HL-60 (cell line): ENCODE data around the gene AFF1.

Experiments
- DNase-seq, 2 experiments: peaks; one replicate each; pipeline ENCODE4 v3.0.0-alpha.2; 2010 to 2020; ENCODE audit warnings: low read depth in 1 of 2, low spot score in 1 of 2
- H3K27ac ChIP-seq: fragments of 250-450 bp; sonication (Bioruptor Pico); replicated peaks from 2 replicates; pipeline ENCODE4 v1.5.1; 2020; ENCODE audit warnings: mild to moderate bottlenecking, moderate library complexity
- H3K27me3 ChIP-seq: fragments of 250-450 bp; sonication (Bioruptor Pico); 2 replicates; pipeline ENCODE4 v1.5.1; 2021; ENCODE audit warnings: mild to moderate bottlenecking, moderate library complexity; ENCODE audit not compliant: insufficient read depth, poor library complexity, severe bottlenecking
- H3K4me3 ChIP-seq: replicated peaks from 2 replicates; pipeline ENCODE4 v1.5.1; 2011; ENCODE audit warnings: mild to moderate bottlenecking, control low read depth, low read length; ENCODE audit not compliant: insufficient read depth
- CTCF ChIP-seq: IDR thresholded peaks from one replicate; pipeline ENCODE4 v1.5.1; 2011; ENCODE audit warnings: low read length, control low read depth, inconsistent platforms; ENCODE audit not compliant: insufficient read depth
- GABPA ChIP-seq: IDR thresholded peaks from 2 replicates; pipeline ENCODE4 v1.6.1; 2012; ENCODE audit warnings: low read depth
- POLR2AphosphoS5 ChIP-seq: IDR thresholded peaks from 2 replicates; pipeline ENCODE4 v1.6.1; 2012; ENCODE audit warnings: low read depth
- REST ChIP-seq: IDR thresholded peaks from 2 replicates; pipeline ENCODE4 v1.6.1; 2012; ENCODE audit warnings: low read depth; ENCODE audit not compliant: insufficient replicate concordance
- SPI1 ChIP-seq: IDR thresholded peaks from 2 replicates; pipeline ENCODE4 v1.6.1; 2012; ENCODE audit warnings: low read depth, mild to moderate bottlenecking, borderline replicate concordance

AFF1 gene

GRCh38 chr4:87002682-87003043 is 67.9 kb downstream of the AFF1 start:
- Histone ChIP-seq H3K27ac (no peak overlapping the region), H3K4me3 (no peak overlapping the region), H3K27me3 (no peaks in the 10 kb centered on the region)
- DNase-seq = no peak
- TF ChIP-seq CTCF = no peak
- no peak for TF ChIP-seq GABPA
- no peak for TF ChIP-seq REST
- TF ChIP-seq POLR2AphosphoS5 = no peak
- TF ChIP-seq SPI1 = no peak

GRCh38 chr4:87003266-87003665 is 68.5 kb downstream of the AFF1 start:
- H3K27me3 ChIP-seq = no peaks in the 10 kb centered on the region
- TF ChIP-seq SPI1 (no peak), GABPA (no peak), REST (no peak), CTCF (no peak), POLR2AphosphoS5 (no peak)
- no peak overlapping the region for H3K4me3 ChIP-seq
- no peak overlapping the region for H3K27ac ChIP-seq
- DNase-seq = no peak

- peak in 1 of 2 experiments; percentile 26 for DNase-seq
- Histone ChIP-seq H3K4me3 (no peak overlapping the region; the same call in 1 of the 2 replicates), H3K27me3 (no peaks in the 10 kb centered on the region), H3K27ac (peak overlapping the region; percentile 98)
- TF ChIP-seq GABPA (no peak), CTCF (no peak), SPI1 (no peak), REST (no peak), POLR2AphosphoS5 (no peak; the same call in 1 of the 2 replicates)
Observed at GRCh38 chr4:87005369-87005689, 70.5 kb downstream of the AFF1 start.
